ENCODE data around the gene TACC3.

TACC3 gene

GRCh38 chr4:1705732-1706131, 15.6 kb upstream of the TACC3 start:
- DNase-seq, result no peak

DNA sequence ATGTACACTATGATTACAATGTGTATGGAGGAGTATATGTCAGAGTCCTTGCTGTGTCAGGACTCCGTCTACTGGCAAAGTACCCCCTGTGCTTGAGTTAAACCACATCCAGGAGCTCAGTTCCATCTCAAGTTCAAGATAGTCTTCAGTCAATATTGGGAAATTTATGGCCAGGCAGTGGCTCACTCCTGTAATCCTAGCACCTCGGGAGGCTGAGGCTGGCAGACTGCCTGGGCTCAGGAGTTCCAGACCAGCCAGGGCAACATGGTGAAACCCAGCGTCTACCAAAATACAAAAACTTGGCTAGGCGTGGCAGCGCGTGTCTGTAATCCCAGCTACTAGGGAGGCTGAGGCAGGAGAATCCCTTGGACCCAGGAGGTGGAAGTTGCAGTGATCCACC, 15.0 kb upstream of the TACC3 start:
- DNase-seq, result no peak

DNA sequence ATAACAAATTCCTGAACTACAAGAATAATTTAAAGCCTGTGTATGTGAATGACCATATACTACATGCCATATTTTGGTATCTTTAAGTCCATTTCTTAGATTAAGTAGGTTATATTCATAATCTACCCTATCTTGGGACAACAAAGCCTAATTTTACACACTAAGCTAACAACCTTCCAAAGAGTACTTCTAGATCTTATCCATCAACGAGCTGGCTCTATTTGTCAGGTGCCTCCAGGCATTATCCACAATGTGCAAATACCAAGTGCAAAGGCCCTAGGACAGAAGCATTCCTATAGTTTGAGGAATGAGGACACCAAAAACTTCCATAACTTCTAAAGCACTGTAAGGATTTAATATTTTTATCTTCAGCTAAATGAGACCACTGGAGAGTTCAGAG, 12.7 kb upstream of the TACC3 start:
- no peak for DNase-seq

- DNase-seq, result no peak
Measured at GRCh38 chr4:1711055-1711570, 10.2 kb upstream of the TACC3 start.

DNA sequence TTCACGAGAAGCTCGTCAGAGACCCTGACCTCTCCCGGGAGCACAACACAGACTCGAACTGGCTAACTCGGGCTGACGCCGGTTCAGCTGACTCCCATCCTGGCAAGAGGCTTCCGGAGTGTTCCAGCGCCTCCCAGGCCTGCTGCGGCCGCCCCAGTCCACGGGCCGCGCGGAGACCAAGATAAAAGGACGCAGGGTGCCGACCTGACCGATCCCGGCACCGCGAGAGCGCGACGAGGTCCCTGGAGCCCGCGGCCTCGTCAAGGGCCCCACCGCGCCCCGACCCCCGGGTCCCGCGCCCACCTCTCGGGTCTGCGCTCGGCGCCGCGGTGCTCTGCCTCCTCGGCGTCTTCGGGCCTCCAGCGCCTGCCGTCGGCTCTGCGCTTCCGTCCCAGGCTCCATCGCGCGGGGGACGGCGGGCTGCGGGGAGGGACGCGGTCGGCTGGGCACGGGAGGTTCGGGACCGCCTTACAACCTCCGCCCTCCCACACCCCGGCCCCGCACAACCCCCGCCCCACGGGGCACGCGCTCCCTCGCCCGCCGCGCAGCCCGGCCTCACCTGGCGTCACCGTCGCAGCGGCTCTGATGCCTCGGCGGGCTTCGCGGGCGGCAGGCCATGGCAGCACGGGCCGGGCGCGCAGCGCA, 9.6 kb upstream of the TACC3 start:
- no peak for DNase-seq

GRCh38 chr4:1712216-1713002, 8.9 kb upstream of the TACC3 start, which contains the start of gene SLBP:
Gene SLBP (minus strand): TSS chr4:1712319. CDS start chr4:1712188, 131 bp downstream.
- peak; percentile 79 for DNase-seq

- no peak for DNase-seq
Measured at GRCh38 chr4:1713003-1713851, 8.1 kb upstream of the TACC3 start.

GRCh38 chr4:1714303-1715001, 6.9 kb upstream of the TACC3 start:
- DNase-seq, result no peak

DNA sequence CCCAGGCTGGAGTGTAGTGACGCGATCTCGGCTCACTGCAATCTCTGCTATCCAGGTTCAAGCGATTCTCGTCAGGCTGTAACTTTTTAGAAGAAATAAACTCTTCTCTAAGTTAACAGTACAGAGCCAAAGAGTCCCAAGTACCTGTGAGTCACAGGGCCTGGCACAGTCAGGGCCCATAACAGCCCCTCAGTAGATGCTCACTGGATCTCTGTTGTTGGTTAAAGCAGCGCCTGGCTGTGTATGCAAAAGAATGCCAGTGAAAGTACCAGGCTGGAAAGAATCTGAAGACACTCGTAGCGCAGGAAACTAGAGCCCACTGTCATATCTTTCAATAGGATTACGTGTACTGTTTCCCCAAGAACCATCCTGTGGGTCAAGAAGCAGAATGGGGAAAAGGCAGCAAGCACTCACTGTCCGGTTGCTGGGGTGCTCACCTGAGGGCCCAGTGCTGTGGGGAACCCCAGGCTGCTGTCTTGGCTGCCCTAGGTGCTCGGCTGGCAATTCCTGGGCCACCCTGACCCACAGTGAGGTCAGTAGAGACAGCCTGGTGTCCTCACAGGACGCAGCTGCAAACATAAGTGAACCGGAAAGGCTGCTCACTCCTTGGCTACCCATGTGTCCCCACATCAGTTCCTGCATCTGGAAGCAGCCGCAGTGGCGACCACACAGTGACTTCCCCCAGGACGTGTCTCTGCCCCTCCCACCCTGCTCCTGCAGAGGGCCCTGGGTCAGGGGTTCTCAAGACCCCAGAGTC, 6.1 kb upstream of the TACC3 start:
- DNase-seq, result no peak

DNA sequence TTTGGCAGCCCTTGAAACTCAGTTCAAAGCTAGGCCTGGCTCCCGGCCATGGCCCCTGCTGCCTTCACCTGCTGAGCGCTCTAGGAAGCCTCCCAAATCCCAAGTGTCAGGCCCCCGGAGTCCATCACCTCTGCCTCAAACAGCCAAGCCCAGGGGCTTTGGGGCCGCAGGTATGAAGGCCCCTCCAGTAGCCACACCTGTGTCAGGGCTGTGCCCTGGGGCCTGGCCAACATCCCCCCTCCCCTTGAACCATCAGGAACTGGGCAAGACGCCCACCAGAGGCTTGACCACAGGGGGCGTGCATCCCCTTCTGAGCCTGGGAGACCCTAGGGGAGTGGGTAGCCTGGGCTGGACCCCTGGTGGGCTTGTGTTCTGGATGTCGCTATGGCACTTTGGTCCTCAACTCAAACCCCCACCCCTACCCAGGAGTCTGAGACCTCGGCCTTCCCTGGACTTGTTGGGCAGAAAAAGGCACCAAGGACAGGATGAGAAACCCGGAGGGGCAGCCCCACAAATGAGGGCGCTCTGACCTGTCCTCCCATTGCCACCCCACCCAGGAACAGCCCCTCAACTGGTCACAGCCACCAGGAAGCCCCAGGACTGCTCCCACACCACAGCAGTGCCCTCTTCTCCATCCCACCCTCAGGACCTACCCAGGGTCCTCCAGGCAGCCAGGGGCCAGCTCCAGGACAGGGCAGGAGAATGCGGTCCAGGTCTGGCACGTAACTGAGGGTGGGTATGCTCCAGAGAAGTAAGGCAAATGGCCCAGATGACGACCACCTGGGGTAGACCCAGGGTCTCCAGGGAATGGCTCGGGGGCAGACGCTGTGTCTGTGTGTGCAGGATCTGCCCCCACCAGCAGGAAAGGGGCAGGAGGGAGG, 5.0 kb upstream of the TACC3 start:
- no peak for DNase-seq

DNA sequence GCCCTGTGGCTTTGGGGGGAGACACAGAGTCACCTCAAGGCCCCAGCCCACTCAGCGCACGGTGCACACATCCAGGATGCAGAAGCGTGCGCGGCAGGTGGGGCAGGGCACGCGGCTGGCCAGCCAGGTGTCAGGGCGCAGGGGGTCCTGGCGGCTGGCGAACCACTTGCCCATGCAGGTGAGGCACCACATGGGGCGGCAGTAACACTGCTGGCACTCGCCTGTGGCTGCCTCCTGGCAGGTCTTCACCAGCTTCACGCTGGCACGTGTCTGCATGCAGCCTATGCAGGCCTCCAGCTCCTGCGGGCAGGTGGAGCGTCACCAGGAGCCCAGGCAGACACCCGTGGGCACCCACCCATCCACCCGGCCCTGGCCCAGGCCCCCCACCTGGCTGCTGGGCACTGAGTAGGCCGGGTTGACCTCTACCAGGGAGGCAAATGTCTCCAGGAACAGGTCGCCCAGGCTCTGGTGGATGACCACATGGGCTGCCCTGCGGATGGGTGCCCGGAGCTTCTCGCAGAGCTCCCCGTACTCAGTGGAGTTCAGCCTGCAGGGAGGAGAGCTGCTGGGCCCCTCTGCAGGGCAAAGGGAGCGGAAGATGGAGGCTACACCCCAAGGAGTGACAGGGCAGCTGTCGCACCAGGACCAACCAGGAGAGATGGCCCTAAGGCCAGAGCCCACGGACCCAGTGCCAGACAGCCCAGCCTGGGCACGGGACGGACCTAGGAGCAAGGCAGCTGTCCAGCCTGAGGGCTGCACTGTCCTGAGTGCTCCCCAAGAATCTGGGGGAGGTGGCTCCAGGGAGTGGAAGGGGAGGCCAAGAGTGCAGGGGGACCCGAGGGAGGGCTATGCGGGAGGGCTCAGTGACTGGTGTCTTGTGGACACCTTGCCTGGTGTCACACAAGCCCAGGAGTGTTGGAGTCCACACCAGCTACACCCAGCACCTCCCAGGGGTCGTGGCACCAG, 3.9 kb upstream of the TACC3 start:
- DNase-seq, result no peak

GRCh38 chr4:1718095-1718850, 3.0 kb upstream of the TACC3 start:
- DNase-seq, result no peak

DNA sequence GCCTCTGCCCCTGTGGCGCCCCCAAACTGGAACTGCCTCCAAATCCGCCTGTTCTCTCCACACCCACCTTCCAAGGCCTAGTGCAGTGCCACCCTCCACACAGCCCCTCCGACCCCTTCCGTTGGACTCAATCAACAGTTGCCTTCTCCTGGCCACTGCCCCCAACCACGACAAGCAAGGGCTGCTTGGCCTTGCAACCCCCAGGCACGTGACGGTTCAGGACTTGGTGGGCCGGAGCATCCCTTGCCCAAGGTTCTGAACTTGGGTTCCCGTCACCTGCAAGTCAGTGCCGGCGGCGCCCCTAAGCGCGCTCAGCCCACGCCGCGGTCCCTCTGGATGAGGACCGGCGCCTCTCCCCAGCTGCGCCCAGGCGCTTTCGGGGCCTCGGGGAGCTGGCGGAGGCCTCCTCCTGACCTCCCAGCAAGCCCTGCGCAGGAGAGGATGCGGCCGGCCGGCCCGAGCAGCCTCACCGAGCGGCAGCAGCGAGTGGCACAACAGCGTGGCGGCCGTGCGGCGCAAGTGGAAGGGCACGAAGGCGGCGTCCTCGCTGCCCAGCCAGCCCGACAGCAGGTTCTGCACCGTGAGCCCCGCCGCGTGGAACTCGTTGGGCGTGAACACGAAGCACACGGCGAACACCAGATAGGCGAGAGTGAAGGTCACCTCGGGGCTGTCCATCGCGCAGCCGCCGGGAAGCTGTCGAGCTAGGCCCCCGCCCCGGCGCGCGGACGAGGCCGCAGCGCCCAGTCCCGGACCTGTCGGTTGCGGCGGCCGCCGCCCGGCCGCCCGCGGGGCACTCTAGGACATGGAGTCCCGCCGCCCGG, 948 bp upstream of the TACC3 start:
- no peak for DNase-seq

- no peak for DNase-seq
Measured at GRCh38 chr4:1721666-1722550, 587 bp downstream of the TACC3 start.

GRCh38 chr4:1722551-1723118, 1.3 kb downstream of the TACC3 start:
- no peak for DNase-seq

DNA sequence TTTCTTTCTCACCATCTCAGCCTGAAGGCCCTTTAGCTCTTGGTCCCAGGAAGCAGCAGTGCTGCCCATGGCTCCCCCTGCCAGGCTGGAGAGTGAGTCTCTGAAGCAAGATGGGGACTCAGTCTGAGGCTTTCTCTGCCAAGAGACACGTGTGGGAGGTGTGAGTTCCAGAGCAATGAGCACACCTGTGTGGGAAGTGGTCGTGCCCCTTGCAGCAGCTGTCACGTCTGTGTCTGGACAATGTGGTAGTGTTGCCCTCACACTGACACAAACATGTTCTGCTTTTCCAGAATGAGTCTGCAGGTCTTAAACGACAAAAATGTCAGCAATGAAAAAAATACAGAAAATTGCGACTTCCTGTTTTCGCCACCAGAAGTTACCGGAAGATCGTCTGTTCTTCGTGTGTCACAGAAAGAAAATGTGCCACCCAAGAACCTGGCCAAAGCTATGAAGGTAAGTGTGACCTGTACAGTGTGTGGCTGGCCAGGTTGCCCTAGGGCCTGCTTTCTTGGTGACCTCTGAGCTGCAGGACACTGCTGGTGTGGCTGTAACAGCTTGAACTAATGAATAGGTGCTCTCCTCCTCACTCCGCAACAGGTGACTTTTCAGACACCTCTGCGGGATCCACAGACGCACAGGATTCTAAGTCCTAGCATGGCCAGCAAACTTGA, 1.9 kb downstream of the TACC3 start:
- no peak for DNase-seq
